GM19468 (cell line): Measurements from ENCODE around the gene RETREG1.
A peak's percentile ranks its signal among the peaks of the same experiment; 100 is the strongest.
"Not testable (repeated sequence)": the region's sequence is repeated elsewhere in the genome, so short reads cannot be mapped to it uniquely, and the experiment has no call there.

Experiments
- ATAC-seq: cut with Tn5 transposase; IDR thresholded peaks from one replicate; pipeline ENCODE4 v1.9.1; 2021; ENCODE audit warnings: mild to moderate bottlenecking, moderate library complexity, moderate number of reproducible peaks; ENCODE audit not compliant: unreplicated experiment; ENCODE audit errors: extremely low read depth

RETREG1 gene

GRCh38 chr5:16497546-16497945 lies 119.3 kb downstream of the RETREG1 start:
- no peak for ATAC-seq

- ATAC-seq, result no peak
Observed at GRCh38 chr5:16493261-16493660, 123.5 kb downstream of the RETREG1 start.

GRCh38 chr5:16492398-16493140 lies 124.2 kb downstream of the RETREG1 start:
- no peak for ATAC-seq

- ATAC-seq, result no peak
Observed at GRCh38 chr5:16490911-16491310, 125.9 kb downstream of the RETREG1 start.

GRCh38 chr5:16489322-16489791 lies 127.4 kb downstream of the RETREG1 start:
- no peak for ATAC-seq

- no peak for ATAC-seq
Observed at GRCh38 chr5:16487456-16487855, 129.3 kb downstream of the RETREG1 start.

GRCh38 chr5:16486711-16487111 lies 130.1 kb downstream of the RETREG1 start:
- no peak for ATAC-seq

GRCh38 chr5:16485656-16486055 lies 131.1 kb downstream of the RETREG1 start:
- ATAC-seq, result no peak

- ATAC-seq, result no peak
Observed at GRCh38 chr5:16484081-16484480, 132.7 kb downstream of the RETREG1 start.

- ATAC-seq, result no peak
Observed at GRCh38 chr5:16483361-16483760, 133.4 kb downstream of the RETREG1 start.

- no peak for ATAC-seq
Observed at GRCh38 chr5:16482891-16483290, 133.9 kb downstream of the RETREG1 start.

GRCh38 chr5:16480821-16481538 lies 135.8 kb downstream of the RETREG1 start:
- no peak for ATAC-seq

- ATAC-seq, result no peak
Observed at GRCh38 chr5:16480144-16480543, 136.7 kb downstream of the RETREG1 start.

GRCh38 chr5:16477541-16477940 lies 139.3 kb downstream of the RETREG1 start:
- ATAC-seq, result no peak

GRCh38 chr5:16476417-16476816 lies 140.4 kb downstream of the RETREG1 start:
- not testable (repeated sequence) for ATAC-seq

- ATAC-seq, result no peak
Observed at GRCh38 chr5:16471387-16471786, 145.4 kb downstream of the RETREG1 start.

- ATAC-seq, result peak; percentile 77
Observed at GRCh38 chr5:16467363-16468219, 149.2 kb downstream of the RETREG1 start.

GRCh38 chr5:16465544-16466432 lies 151.0 kb downstream of the RETREG1 start, which contains the start of gene ZNF622:
TSS of gene ZNF622 (minus strand) at chr5:16465800. CDS start at chr5:16465665, 135 bp downstream.
- ATAC-seq, result peak; percentile 82
